PC-3 (cell line): Measurements from ENCODE around the gene POU2AF3. TPM values are rescaled to one million over a fixed set of nuclear protein-coding genes. Genes with fewer than 3 reads are reported as not detected.

Source experiments
- ATAC-seq: fragments of 200-7000 bp; cut with Tn5 transposase; 2 replicates; pipeline ENCODE4 v1.9.1; 2020; ENCODE audit warnings: mild to moderate bottlenecking, moderate library complexity
- BruUV-seq: library from RNA; stranded (reverse); fragments of 400-500 nt; replicated peaks from 2 replicates; lab custom pipeline; 2021; lab: Mats Ljungman, UMichigan
- CTCF ChIA-PET: fragments of 300-600 bp; sonication (Branson Sonifier 250); formaldehyde crosslinking; loops from one replicate; lab custom pipeline; 2022; ENCODE audit warnings: antibody characterized with exemption; lab: Charles Lee
- POLR2A ChIA-PET: fragments of 300-600 bp; sonication (Branson Sonifier 250); formaldehyde crosslinking; loops from one replicate; lab custom pipeline; 2022; ENCODE audit warnings: antibody characterized with exemption; ENCODE audit not compliant: unreplicated experiment; lab: Charles Lee
- DNase-seq: peaks from one replicate; pipeline ENCODE4 v3.0.0-alpha.2; 2015
- H2AFZ ChIP-seq: fragments of 300-600 bp; sonication (generic); 2 replicates; pipeline ENCODE4 v1.6.0; 2016; ENCODE audit warnings: antibody characterized with exemption, low read length
- H3F3A ChIP-seq: fragments of 300-600 bp; sonication (generic); one replicate; pipeline ENCODE4 v1.6.0; 2017; ENCODE audit warnings: antibody characterized with exemption, low read length, control low read depth, mild to moderate bottlenecking; ENCODE audit not compliant: unreplicated experiment
- H3K27ac ChIP-seq: fragments of 300-600 bp; sonication (generic); 2 replicates; pipeline ENCODE4 v1.5.1; 2016; ENCODE audit warnings: mild to moderate bottlenecking, low read length
- H3K27me3 ChIP-seq: fragments of 300-600 bp; sonication (generic); 2 replicates; pipeline ENCODE4 v1.6.1; 2016; ENCODE audit warnings: low read length, mixed read lengths
- H3K36me3 ChIP-seq: fragments of 300-600 bp; sonication (generic); 2 replicates; pipeline ENCODE4 v1.6.1; 2016; ENCODE audit warnings: low read depth, mixed run types, low read length, mixed read lengths
- H3K4me1 ChIP-seq: fragments of 300-600 bp; sonication (generic); 2 replicates; pipeline ENCODE4 v1.5.1; 2016; ENCODE audit warnings: low read length; ENCODE audit not compliant: insufficient read depth
- H3K4me2 ChIP-seq: fragments of 300-600 bp; sonication (generic); 2 replicates; pipeline ENCODE4 v1.6.0; 2016; ENCODE audit warnings: low read length
- H3K4me3 ChIP-seq: fragments of 300-600 bp; sonication (generic); 2 replicates; pipeline ENCODE4 v1.5.1; 2016; ENCODE audit warnings: mild to moderate bottlenecking, low read length, mixed read lengths
- H3K79me2 ChIP-seq: fragments of 300-600 bp; sonication (generic); 2 replicates; pipeline ENCODE4 v1.6.1; 2017; ENCODE audit warnings: low read length, mixed read lengths
- H3K9ac ChIP-seq: fragments of 300-600 bp; sonication (generic); 2 replicates; pipeline ENCODE4 v1.6.0; 2016; ENCODE audit warnings: mild to moderate bottlenecking, low read length
- H3K9me2 ChIP-seq: fragments of 300-600 bp; sonication (generic); replicated peaks from 2 replicates; pipeline ENCODE4 v1.6.1; 2016; ENCODE audit warnings: mixed run types, low read length, mixed read lengths
- H3K9me3 ChIP-seq: fragments of 300-600 bp; sonication (generic); 2 replicates; pipeline ENCODE4 v1.6.1; 2016; ENCODE audit warnings: low read length, mixed read lengths
- H4K20me1 ChIP-seq: fragments of 300-600 bp; sonication (generic); 2 replicates; pipeline ENCODE4 v1.6.1; 2016; ENCODE audit warnings: low read length, mixed read lengths
- EZH2 ChIP-seq: fragments of 300-600 bp; sonication (generic); IDR thresholded peaks from one replicate; pipeline ENCODE4 v1.6.1; 2017; ENCODE audit warnings: antibody characterized with exemption, mild to moderate bottlenecking, low read length; ENCODE audit not compliant: unreplicated experiment
- EZH2phosphoT487 ChIP-seq: fragments of 300-600 bp; sonication (generic); IDR thresholded peaks from 2 replicates; pipeline ENCODE4 v1.6.1; 2018; ENCODE audit warnings: mild to moderate bottlenecking, antibody characterized with exemption, low read length, borderline replicate concordance
- intact Hi-C: fragments of 100-400 bp; cut with micrococcal nuclease; formaldehyde crosslinking; loops from 2 replicates; pipeline ENCODE4 v1.9.0; 2023
- total RNA-seq: library from RNA; depleted of rRNA; stranded (reverse); fragments of >200 nt; gene quantifications from 2 replicates; pipeline ENCODE4 v1.2.3, GENCODE V29; 2014
- TF ChIP-seq, protein P1 (sequence below): fragments of 300-600 bp; sonication (generic); conservative IDR thresholded peaks from 2 replicates; pipeline ENCODE4 v1.5.1; 2017; ENCODE audit warnings: antibody characterized with exemption, low read depth, mild to moderate bottlenecking, low read length

POU2AF3 gene
- total RNA-seq, 1 experiment from 2014 or later: not detected

DNA sequence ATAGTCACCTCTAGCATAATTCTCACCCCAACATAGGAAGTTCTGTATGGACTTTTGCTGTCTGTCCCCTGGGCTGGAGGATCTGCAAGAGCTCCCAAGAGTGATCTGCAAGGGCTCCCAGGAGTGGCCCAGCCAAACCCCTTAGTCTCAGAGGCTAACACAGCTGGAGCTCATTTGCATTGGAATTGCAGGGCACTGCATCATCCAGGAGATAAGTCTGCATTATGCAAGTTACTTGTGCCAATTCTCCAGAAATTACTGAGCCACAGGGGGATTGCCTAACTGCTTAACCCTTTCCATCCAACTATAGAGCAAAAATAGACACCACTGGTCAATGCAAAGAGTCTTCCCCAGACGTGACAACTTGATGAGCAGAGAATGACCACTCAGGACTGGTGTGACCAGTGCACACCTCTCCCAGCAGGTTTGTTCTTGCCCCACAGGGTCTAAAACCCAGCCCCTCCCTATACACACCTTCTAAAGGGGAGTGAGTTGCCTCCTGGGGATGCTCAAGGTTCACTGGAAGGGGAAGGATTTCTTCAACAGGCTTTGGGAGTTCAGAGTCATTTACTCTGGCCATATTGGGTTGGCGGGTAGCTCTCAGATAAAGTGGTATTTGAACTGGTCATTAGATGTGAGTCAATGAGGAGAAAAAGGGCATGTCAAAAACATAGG is 38.4 kb downstream of the POU2AF3 start:
- Histone ChIP-seq H3K79me2 (no peaks in the 10 kb centered on the region), H3K27ac (no peak overlapping the region), H3K9me3 (no peaks in the 10 kb centered on the region), H3K36me3 (no peaks in the 10 kb centered on the region), H3K4me3 (no peak overlapping the region), H3K4me2 (no peak overlapping the region), H3K9me2 (no peaks in the 10 kb centered on the region), H3K9ac (no peak overlapping the region), H3K4me1 (no peaks in the 10 kb centered on the region), H3F3A (no peaks in the 10 kb centered on the region), H3K27me3 (peaks cover 29% of the 10 kb centered on the region; the same call in 1 of the 2 replicates), H4K20me1 (no peaks in the 10 kb centered on the region), H2AFZ (no peak overlapping the region)
- ChIA-PET CTCF (no interaction called here), POLR2A (no interaction called here)
- no TSS peak for BruUV-seq
- intact Hi-C loops: no loop called here
- DNase-seq (no peak), ATAC-seq (no peak)
- TF ChIP-seq, protein P1, sequence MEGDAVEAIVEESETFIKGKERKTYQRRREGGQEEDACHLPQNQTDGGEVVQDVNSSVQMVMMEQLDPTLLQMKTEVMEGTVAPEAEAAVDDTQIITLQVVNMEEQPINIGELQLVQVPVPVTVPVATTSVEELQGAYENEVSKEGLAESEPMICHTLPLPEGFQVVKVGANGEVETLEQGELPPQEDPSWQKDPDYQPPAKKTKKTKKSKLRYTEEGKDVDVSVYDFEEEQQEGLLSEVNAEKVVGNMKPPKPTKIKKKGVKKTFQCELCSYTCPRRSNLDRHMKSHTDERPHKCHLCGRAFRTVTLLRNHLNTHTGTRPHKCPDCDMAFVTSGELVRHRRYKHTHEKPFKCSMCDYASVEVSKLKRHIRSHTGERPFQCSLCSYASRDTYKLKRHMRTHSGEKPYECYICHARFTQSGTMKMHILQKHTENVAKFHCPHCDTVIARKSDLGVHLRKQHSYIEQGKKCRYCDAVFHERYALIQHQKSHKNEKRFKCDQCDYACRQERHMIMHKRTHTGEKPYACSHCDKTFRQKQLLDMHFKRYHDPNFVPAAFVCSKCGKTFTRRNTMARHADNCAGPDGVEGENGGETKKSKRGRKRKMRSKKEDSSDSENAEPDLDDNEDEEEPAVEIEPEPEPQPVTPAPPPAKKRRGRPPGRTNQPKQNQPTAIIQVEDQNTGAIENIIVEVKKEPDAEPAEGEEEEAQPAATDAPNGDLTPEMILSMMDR: no peak
- TF ChIP-seq EZH2phosphoT487: no peak
- no peak for TF ChIP-seq EZH2

DNA sequence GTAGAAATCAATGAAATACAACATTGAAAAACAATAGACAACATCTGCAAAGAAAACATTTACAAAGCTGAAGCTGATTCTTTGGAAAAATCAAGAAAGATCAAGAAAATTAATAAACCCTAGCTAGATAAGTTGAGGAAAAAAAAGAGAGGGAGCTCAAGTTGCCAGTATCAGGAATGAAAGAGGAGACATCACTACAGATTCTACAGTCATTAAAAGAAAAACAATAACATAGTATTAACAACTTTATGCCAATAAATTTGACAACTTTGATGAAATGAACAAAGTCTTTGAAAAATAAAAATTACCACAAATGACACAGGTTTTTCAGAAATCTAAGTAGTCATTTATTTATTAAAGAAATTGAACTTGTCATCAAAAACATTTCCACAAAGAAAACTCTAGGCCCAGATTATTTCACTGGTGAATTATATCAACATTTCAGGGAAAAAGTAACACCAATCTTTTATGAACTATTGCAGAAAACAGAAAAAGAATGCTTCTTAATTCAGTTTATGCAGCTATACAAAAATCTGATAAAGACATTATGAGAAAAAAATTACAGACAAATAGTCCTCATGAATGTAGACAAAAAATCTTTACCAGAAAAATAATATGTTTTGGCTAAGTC is 41.5 kb downstream of the POU2AF3 start:
- H2AFZ ChIP-seq: no peak overlapping the region
- no peak overlapping the region for H3K4me3 ChIP-seq
- DNase-seq (no peak), ATAC-seq (no peak)
- H3K36me3 ChIP-seq: no peaks in the 10 kb centered on the region
- no peak overlapping the region for H3K9ac ChIP-seq
- no peak overlapping the region for H3K27ac ChIP-seq
- TF ChIP-seq EZH2phosphoT487 (no peak), EZH2 (no peak)
- TF ChIP-seq, protein P1: no peak
- H3K27me3 ChIP-seq: peaks cover 33% of the 10 kb centered on the region
- no peaks in the 10 kb centered on the region for H3K4me1 ChIP-seq
- ChIA-PET CTCF (no interaction called here), POLR2A (no interaction called here)
- H3F3A ChIP-seq: no peaks in the 10 kb centered on the region
- no peaks in the 10 kb centered on the region for H3K79me2 ChIP-seq
- no peaks in the 10 kb centered on the region for H3K9me2 ChIP-seq
- BruUV-seq: no TSS peak
- H3K4me2 ChIP-seq: no peak overlapping the region
- no peaks in the 10 kb centered on the region for H3K9me3 ChIP-seq
- H4K20me1 ChIP-seq: no peaks in the 10 kb centered on the region
- intact Hi-C loops: no loop called here

DNA sequence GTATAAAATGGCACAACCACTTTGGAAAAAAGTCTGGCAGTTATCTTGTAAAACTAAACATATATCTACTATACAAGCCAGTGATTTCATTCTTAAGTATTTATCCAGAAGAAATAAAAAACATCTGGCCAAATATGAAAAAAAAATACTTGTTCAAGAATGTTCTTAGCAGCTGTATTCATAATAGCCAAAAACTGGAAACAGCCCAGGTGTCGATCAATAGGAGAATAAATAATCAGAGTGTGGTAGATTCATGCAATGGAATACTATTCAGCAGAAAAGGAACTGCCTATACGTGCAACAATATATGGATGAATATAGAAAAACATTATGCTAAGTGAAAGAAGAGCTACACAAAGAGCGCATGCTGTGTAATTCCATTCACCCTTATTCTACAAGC is 44.0 kb downstream of the POU2AF3 start:
- H4K20me1 ChIP-seq: no peaks in the 10 kb centered on the region
- no peaks in the 10 kb centered on the region for H3K36me3 ChIP-seq
- H3K9ac ChIP-seq: no peak overlapping the region
- no TSS peak for BruUV-seq
- CTCF ChIA-PET: interaction anchor here (0.6 kb wide), 1 partner anchor 24 kb away, joined by 3 read pairs; no protein-coding TSS in a partner anchor
- H3K27ac ChIP-seq: no peak overlapping the region
- TF ChIP-seq EZH2 (no peak), EZH2phosphoT487 (no peak)
- TF ChIP-seq, protein P1: no peak
- H3K4me2 ChIP-seq: no peak overlapping the region
- ATAC-seq (no peak), DNase-seq (no peak)
- H3K9me2 ChIP-seq: no peaks in the 10 kb centered on the region
- POLR2A ChIA-PET: no interaction called here
- H3K4me3 ChIP-seq: no peak overlapping the region
- H3K79me2 ChIP-seq: no peaks in the 10 kb centered on the region
- H2AFZ ChIP-seq: no peak overlapping the region
- no peaks in the 10 kb centered on the region for H3K4me1 ChIP-seq
- intact Hi-C loops: no loop called here
- no peaks in the 10 kb centered on the region for H3K9me3 ChIP-seq
- peaks cover 42% of the 10 kb centered on the region for H3K27me3 ChIP-seq
- H3F3A ChIP-seq: no peaks in the 10 kb centered on the region
